ENCODE data around the gene FHIT. TPM values are rescaled to one million over a fixed set of nuclear protein-coding genes. Genes with fewer than 3 reads are reported as not detected.

Gene FHIT
- total and polyA plus RNA-seq, 2 of the 4 experiments (the other 2 are of a cell fraction), result 0.07 TPM; not detected in 1

DNA sequence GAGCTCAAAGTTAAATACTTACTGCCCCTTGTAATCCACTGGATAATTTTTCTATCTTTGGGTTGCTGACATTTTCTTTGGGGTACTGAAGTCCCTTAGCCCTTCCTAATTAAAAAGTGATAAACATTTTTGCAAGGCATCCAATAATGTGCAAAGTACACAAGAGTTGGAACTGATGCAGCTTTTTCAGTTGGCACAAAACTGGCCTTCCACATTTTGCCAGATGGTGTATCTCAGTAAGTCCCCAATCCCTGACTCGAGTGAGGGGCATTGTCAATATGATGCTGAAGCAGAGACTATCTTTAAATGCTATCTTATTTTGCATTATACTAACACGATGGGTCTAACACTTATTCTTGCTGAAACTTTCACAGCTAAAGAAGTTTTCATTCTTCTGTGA, 27.8 kb downstream of the FHIT start:
- in situ Hi-C loops (cut with MboI; ENCODE audit: low sequenced_read_pairs), result no loop called here
- no peaks in the 10 kb centered on the region for H3K36me3 ChIP-seq (ENCODE audit: control insufficient read depth, insufficient read depth, low read length)
- no peak overlapping the region for H3K23ac ChIP-seq (ENCODE audit: low read depth, low read length)
- ChIA-PET CTCF (no interaction called here), POLR2A (ENCODE audit: unreplicated experiment) (no interaction called here)
- no peaks in the 10 kb centered on the region for H4K20me1 ChIP-seq (ENCODE audit: insufficient read depth, low read length)
- H3K14ac ChIP-seq (replicated peaks; ENCODE audit: low read depth, low read length), result no peak overlapping the region
- no peak overlapping the region for H2BK120ac ChIP-seq (ENCODE audit: low read depth, low read length)
- H3K27me3 ChIP-seq (ENCODE audit: control insufficient read depth, insufficient read depth, low read length), result no peaks in the 10 kb centered on the region
- H3K56ac ChIP-seq (ENCODE audit: extremely low read depth, insufficient read depth, low read length), result no peak overlapping the region
- H3K9me1 ChIP-seq (ENCODE audit: insufficient read depth, low read length), result no peaks in the 10 kb centered on the region
- no CpG with 5 or more reads among the region's 2 CpGs for WGBS, 2 experiments (ENCODE audit: extremely low coverage in 2 of 2, insufficient read length in 1 of 2)
- no peak overlapping the region for H3K4me3 ChIP-seq (ENCODE audit: insufficient read depth, low read depth, low read length)
- H4K8ac ChIP-seq (ENCODE audit: low read depth in 2 of 2, low read length in 2 of 2), result no peak overlapping the region
- DNase-seq (no peak), ATAC-seq (ENCODE audit: low read depth) (no peak)
- no peak overlapping the region for H3K4me2 ChIP-seq (ENCODE audit: low read depth, low read length)
- H3K27ac ChIP-seq (ENCODE audit: insufficient read depth, low read length), result no peak overlapping the region
- H2BK20ac ChIP-seq (ENCODE audit: low read depth, low read length), result no peak overlapping the region
- H2AK9ac ChIP-seq (replicated peaks; ENCODE audit: low read depth, low read length, poor library complexity), result no peak overlapping the region
- no peak overlapping the region for H2AFZ ChIP-seq (replicated peaks; ENCODE audit: low read length, poor library complexity)
- no peak for TF ChIP-seq RFX5 (IDR thresholded peaks at IDR 0.05; ENCODE audit: low read depth, low read length)
- TF ChIP-seq, protein P1, sequence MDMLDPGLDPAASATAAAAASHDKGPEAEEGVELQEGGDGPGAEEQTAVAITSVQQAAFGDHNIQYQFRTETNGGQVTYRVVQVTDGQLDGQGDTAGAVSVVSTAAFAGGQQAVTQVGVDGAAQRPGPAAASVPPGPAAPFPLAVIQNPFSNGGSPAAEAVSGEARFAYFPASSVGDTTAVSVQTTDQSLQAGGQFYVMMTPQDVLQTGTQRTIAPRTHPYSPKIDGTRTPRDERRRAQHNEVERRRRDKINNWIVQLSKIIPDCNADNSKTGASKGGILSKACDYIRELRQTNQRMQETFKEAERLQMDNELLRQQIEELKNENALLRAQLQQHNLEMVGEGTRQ (IDR thresholded peaks at IDR 0.05; ENCODE audit: low read depth, low read length), result no peak
- no peaks in the 10 kb centered on the region for H3K79me1 ChIP-seq (ENCODE audit: low read depth in 1 of 2, low read length in 2 of 2)
- dilution Hi-C loops (cut with HindIII; ENCODE audit: low sequenced_read_pairs, unreplicated experiment), result no loop called here
- intact Hi-C loops (cut with micrococcal nuclease), result no loop called here
- H2BK5ac ChIP-seq (ENCODE audit: low read depth, low read length, poor library complexity, severe bottlenecking), result no peak overlapping the region
- H2BK15ac ChIP-seq (ENCODE audit: low read depth, low read length), result no peak overlapping the region
- no peak overlapping the region for H4K91ac ChIP-seq (ENCODE audit: insufficient read depth, low read depth, low read length)
- H3K9ac ChIP-seq (ENCODE audit: low read depth, low read length), result no peak overlapping the region
- H3K18ac ChIP-seq (ENCODE audit: low read depth, low read length), result no peak overlapping the region
- no peak overlapping the region for H2AK5ac ChIP-seq (ENCODE audit: low read depth, low read length)
- H4K5ac ChIP-seq (ENCODE audit: low read depth, low read length), result no peak overlapping the region
- H3K9me3 ChIP-seq (ENCODE audit: control insufficient read depth, insufficient read depth, low read length), result no peaks in the 10 kb centered on the region
- H3K4me1 ChIP-seq (ENCODE audit: control insufficient read depth, insufficient read depth, low read length), result no peaks in the 10 kb centered on the region
- BruUV-seq (replicated peaks), result no TSS peak
- no peak overlapping the region for H3K4ac ChIP-seq (ENCODE audit: low read depth, low read length)
